ENCODE results near the gene ANKRD34A. TPM values are rescaled to one million over a fixed set of nuclear protein-coding genes. Genes with fewer than 3 reads are reported as not detected.

The ANKRD34A gene
- total and polyA plus RNA-seq, 2 of the 13 experiments (the other 11 are each of a cell fraction or from before 2014, with no cell fraction given): 0.05 to 0.07 TPM

GRCh38 chr1:145996433-145997015, 32.1 kb upstream of the ANKRD34A start, which contains the start of gene TXNIP (continued):
- TF ChIP-seq SOX13 (IDR thresholded peaks at IDR 0.05) (no peak), SOX13 (CRISPR knock-in tag; conservative IDR thresholded peaks at IDR 0.05 in 1 of 2, IDR thresholded peaks at IDR 0.05 in 1 of 2) (peak in 1 of 2 experiments; percentile 79; a peak in 2 of 4 replicates), CREB1 (IDR thresholded peaks at IDR 0.05) (peak; percentile 46; the same call in 1 of the 2 replicates), CREB1 (CRISPR knock-in tag; IDR thresholded peaks at IDR 0.05) (peak; percentile 48), ZNF781 (CRISPR knock-in tag; IDR thresholded peaks at IDR 0.05; ENCODE audit: borderline replicate concordance, not compliant biosample characterization) (peak; percentile 86), ZNF597 (CRISPR knock-in tag; IDR thresholded peaks at IDR 0.05) (no peak), ZNF652 (CRISPR knock-in tag; IDR thresholded peaks at IDR 0.05; ENCODE audit: borderline replicate concordance, low read depth) (peak; percentile 51; the same call in 1 of the 2 replicates), KLF6 (CRISPR knock-in tag; IDR thresholded peaks at IDR 0.05) (peak; percentile 97), THYN1 (CRISPR knock-in tag; IDR thresholded peaks at IDR 0.05; ENCODE audit: borderline replicate concordance, low read depth) (0 out of 2 replicates have a peak, but pooled peaks have one; percentile 74), HNRNPLL (IDR thresholded peaks at IDR 0.05; ENCODE audit: low read depth, low read length, poor library complexity, severe bottlenecking) (peak; percentile 48), NBN (conservative IDR thresholded peaks at IDR 0.05) (no peak), HOXA7 (CRISPR knock-in tag; IDR thresholded peaks at IDR 0.05) (no peak), MNT (IDR thresholded peaks at IDR 0.05) (peak; percentile 98), ELF1 (CRISPR knock-in tag; IDR thresholded peaks at IDR 0.05) (peak; percentile 87), ONECUT2 (CRISPR knock-in tag; IDR thresholded peaks at IDR 0.05) (no peak), CBFB (CRISPR knock-in tag; IDR thresholded peaks at IDR 0.05) (peak; percentile 73; the same call in 1 of the 2 replicates), TMF1 (CRISPR knock-in tag; IDR thresholded peaks at IDR 0.05; ENCODE audit: low read depth) (no peak; the same call in 1 of the 2 replicates), ZBTB7B (CRISPR knock-in tag; IDR thresholded peaks at IDR 0.05) (no peak), CENPX (CRISPR knock-in tag; IDR thresholded peaks at IDR 0.05) (no peak), SNAI1 (CRISPR knock-in tag; IDR thresholded peaks at IDR 0.05; ENCODE audit: borderline replicate concordance) (no peak), KDM5A (IDR thresholded peaks at IDR 0.05; ENCODE audit: borderline replicate concordance, low read length) (no peak), TCF7L2 (IDR thresholded peaks at IDR 0.05; ENCODE audit: low read depth, low read length) (no peak), ZNF317 (CRISPR knock-in tag; IDR thresholded peaks at IDR 0.05) (no peak; the same call in 1 of the 2 replicates)
- TF ChIP-seq, protein P1, sequence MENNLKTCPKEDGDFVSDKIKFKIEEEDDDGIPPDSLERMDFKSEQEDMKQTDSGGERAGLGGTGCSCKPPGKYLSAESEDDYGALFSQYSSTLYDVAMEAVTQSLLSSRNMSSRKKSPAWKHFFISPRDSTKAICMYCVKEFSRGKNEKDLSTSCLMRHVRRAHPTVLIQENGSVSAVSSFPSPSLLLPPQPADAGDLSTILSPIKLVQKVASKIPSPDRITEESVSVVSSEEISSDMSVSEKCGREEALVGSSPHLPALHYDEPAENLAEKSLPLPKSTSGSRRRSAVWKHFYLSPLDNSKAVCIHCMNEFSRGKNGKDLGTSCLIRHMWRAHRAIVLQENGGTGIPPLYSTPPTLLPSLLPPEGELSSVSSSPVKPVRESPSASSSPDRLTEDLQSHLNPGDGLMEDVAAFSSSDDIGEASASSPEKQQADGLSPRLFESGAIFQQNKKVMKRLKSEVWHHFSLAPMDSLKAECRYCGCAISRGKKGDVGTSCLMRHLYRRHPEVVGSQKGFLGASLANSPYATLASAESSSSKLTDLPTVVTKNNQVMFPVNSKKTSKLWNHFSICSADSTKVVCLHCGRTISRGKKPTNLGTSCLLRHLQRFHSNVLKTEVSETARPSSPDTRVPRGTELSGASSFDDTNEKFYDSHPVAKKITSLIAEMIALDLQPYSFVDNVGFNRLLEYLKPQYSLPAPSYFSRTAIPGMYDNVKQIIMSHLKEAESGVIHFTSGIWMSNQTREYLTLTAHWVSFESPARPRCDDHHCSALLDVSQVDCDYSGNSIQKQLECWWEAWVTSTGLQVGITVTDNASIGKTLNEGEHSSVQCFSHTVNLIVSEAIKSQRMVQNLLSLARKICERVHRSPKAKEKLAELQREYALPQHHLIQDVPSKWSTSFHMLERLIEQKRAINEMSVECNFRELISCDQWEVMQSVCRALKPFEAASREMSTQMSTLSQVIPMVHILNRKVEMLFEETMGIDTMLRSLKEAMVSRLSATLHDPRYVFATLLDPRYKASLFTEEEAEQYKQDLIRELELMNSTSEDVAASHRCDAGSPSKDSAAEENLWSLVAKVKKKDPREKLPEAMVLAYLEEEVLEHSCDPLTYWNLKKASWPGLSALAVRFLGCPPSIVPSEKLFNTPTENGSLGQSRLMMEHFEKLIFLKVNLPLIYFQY (CRISPR knock-in tag; IDR thresholded peaks at IDR 0.05; ENCODE audit: borderline replicate concordance): no peak; the same call in 1 of the 2 replicates
